Aorta (tissue), 5 donors: Measurements from ENCODE around the gene CLDN12. TPM values are rescaled to one million over a fixed set of nuclear protein-coding genes. Genes with fewer than 3 reads are reported as not detected.
"Not testable (repeated sequence)": the region's sequence is repeated elsewhere in the genome, so short reads cannot be mapped to it uniquely, and the experiment has no call there.

Experiments
- ATAC-seq: fragments of 200-7000 bp; cut with Tn5 transposase; one replicate; pipeline ENCODE4 v1.9.1; 2022; ENCODE audit warnings: moderate library complexity; ENCODE audit not compliant: low FRiP score
- DNase-seq, 2 donors: peaks; one replicate each; pipeline ENCODE4 v3.0.0-alpha.2; 2020
- H3K27ac ChIP-seq, 2 donors: one replicate each; pipeline ENCODE4 v1.5.1; 2013; ENCODE audit warnings: low read length in 2 of 2, mild to moderate bottlenecking in 2 of 2, moderate library complexity in 2 of 2, control low read depth in 1 of 2, inconsistent platforms in 1 of 2, low read depth in 1 of 2
- H3K27me3 ChIP-seq, 2 donors: one replicate each; pipeline ENCODE4 v1.6.1; 2013; ENCODE audit warnings: control low read depth in 1 of 2, low read length in 1 of 2, mild to moderate bottlenecking in 1 of 2, moderate library complexity in 1 of 2; ENCODE audit not compliant: insufficient read depth in 2 of 2, control insufficient read depth in 1 of 2
- H3K36me3 ChIP-seq, 2 donors: one replicate each; pipeline ENCODE4 v1.6.1; 2013; ENCODE audit warnings: control low read depth in 1 of 2, low read length in 1 of 2, mild to moderate bottlenecking in 1 of 2; ENCODE audit not compliant: insufficient read depth in 2 of 2, control insufficient read depth in 1 of 2
- H3K4me1 ChIP-seq, 2 donors: one replicate each; pipeline ENCODE4 v1.6.1; 2013; ENCODE audit warnings: low read length in 2 of 2, control low read depth in 1 of 2, mild to moderate bottlenecking in 1 of 2, moderate library complexity in 1 of 2; ENCODE audit not compliant: insufficient read depth in 2 of 2, control insufficient read depth in 1 of 2
- H3K4me3 ChIP-seq, 2 donors: one replicate each; pipeline ENCODE4 v1.5.1; 2013; ENCODE audit warnings: low read length in 2 of 2, control low read depth in 1 of 2, mild to moderate bottlenecking in 1 of 2
- H3K9me3 ChIP-seq: one replicate; pipeline ENCODE4 v1.6.1; 2013; ENCODE audit warnings: mild to moderate bottlenecking, low read length; ENCODE audit not compliant: control insufficient read depth
- WGBS, 2 donors: extraction: QIAGEN DNeasy Blood & Tissue Kit; methylation state at CpG; one replicate each; pipeline ENCODE4 v1.1.7; 2013; 5-methylcytosine and 5-hydroxymethylcytosine counted together
- intact Hi-C, 2 donors: fragments of 100-400 bp; cut with DNase I; formaldehyde crosslinking; loops; one replicate each; pipeline versions ENCODE4 v1.14.2 to v1.15.0; 2022
- polyA plus RNA-seq, 2 donors: library from polyadenylated mRNA; stranded (reverse); fragments of 200-250 nt; gene quantifications; one replicate each; pipeline ENCODE4 v1.2.3, GENCODE V29; 2013
- total RNA-seq, 2 donors: library from RNA; stranded (reverse); fragmentation: NEBNext Ultra II Directional; extraction: Animal tissue kit (Norgen Biotek cat#: 25700); gene quantifications; one replicate each; pipeline ENCODE4 v1.2.1, GENCODE V29; 2021
- donor health status: healthy with polysubstance abuse.
- donor health status: Bipolar disorder and iron deficiency.
- donor health status: DM: no; HTN: no; CAD: no.
- donor health status: DM: no; HTN: no; CAD: no.
- donor health status: DM: yes; HTN: yes; CAD: no.

The CLDN12 gene
- total and polyA plus RNA-seq, 4 donors = 8.4 to 35.1 (median 24.7) TPM

- Histone ChIP-seq H3K4me1 (no peaks in the 10 kb centered on the region), H3K36me3 (no peaks in the 10 kb centered on the region), H3K4me3 (no peak overlapping the region), H3K9me3 (no peaks in the 10 kb centered on the region), H3K27ac (no peak overlapping the region), H3K27me3 (no peaks in the 10 kb centered on the region)
- ATAC-seq = no peak
- intact Hi-C loops = loop anchor here in 1 of 2 donors (10.0 kb wide), 1 partner anchor 141 kb away; the partner anchor contains the start of gene CDK14
- no peak for DNase-seq
These were observed 50.1 kb downstream of the CLDN12 start for GRCh38 chr7:90453259-90453891.

- ATAC-seq (no peak), DNase-seq (no peak)
- intact Hi-C loops = loop anchor here in 1 of 2 donors (2.0 to 10.0 kb wide), 2 partner anchors 141 to 581 kb away; partner anchors contain the start of gene CDK14
- Histone ChIP-seq H3K27me3 (no peaks in the 10 kb centered on the region), H3K4me1 (no peaks in the 10 kb centered on the region), H3K27ac (no peak overlapping the region), H3K36me3 (no peaks in the 10 kb centered on the region), H3K9me3 (no peaks in the 10 kb centered on the region), H3K4me3 (no peak overlapping the region)
- 19 to 31% methylated on average over 1 of the region's 1 CpG for WGBS, 2 donors
These were observed 50.7 kb downstream of the CLDN12 start for GRCh38 chr7:90453931-90454330.

- Histone ChIP-seq H3K27ac (no peak overlapping the region), H3K27me3 (no peaks in the 10 kb centered on the region), H3K36me3 (no peaks in the 10 kb centered on the region), H3K9me3 (no peaks in the 10 kb centered on the region), H3K4me3 (peak overlapping the region in 1 of 2 donors; percentile 18), H3K4me1 (no peaks in the 10 kb centered on the region)
- no peak for DNase-seq
- intact Hi-C loops = loop anchor here (2.0 to 10.0 kb wide), 4 partner anchors 139 to 579 kb away; partner anchors contain the start of gene CDK14 (in 1 of the 2)
- WGBS, 2 donors = 27 to 28% methylated on average over 6 of the region's 6 CpGs
- ATAC-seq = peak; percentile 84
These were observed 52.1 kb downstream of the CLDN12 start for GRCh38 chr7:90455163-90456030.

GRCh38 chr7:90458104-90458503, 54.8 kb downstream of the CLDN12 start:
- Histone ChIP-seq H3K27ac (no peak overlapping the region), H3K4me1 (no peaks in the 10 kb centered on the region), H3K36me3 (no peaks in the 10 kb centered on the region), H3K27me3 (no peaks in the 10 kb centered on the region), H3K4me3 (no peak overlapping the region), H3K9me3 (no peaks in the 10 kb centered on the region)
- no peak for DNase-seq
- no peak for ATAC-seq
- intact Hi-C loops = loop anchor here (5.0 to 10.0 kb wide), 2 partner anchors 137 to 574 kb away; partner anchors contain the start of gene CDK14 (in 1 of the 2)
- 86 to 88% methylated on average over 2 of the region's 2 CpGs for WGBS, 2 donors

GRCh38 chr7:90459888-90460287, 56.6 kb downstream of the CLDN12 start:
- Histone ChIP-seq H3K4me1 (no peaks in the 10 kb centered on the region), H3K4me3 (no peak overlapping the region), H3K36me3 (no peaks in the 10 kb centered on the region), H3K9me3 (no peaks in the 10 kb centered on the region), H3K27me3 (no peaks in the 10 kb centered on the region), H3K27ac (no peak overlapping the region)
- WGBS, 2 donors = 84 to 90% methylated on average over 4 of the region's 4 CpGs
- ATAC-seq (no peak), DNase-seq (no peak)
- intact Hi-C loops = loop anchor here (5.0 to 10.0 kb wide), 3 partner anchors 135 to 572 kb away; partner anchors contain the start of gene CDK14 (in 1 of the 2)

- Histone ChIP-seq H3K4me1 (no peaks in the 10 kb centered on the region), H3K9me3 (no peaks in the 10 kb centered on the region), H3K27me3 (no peaks in the 10 kb centered on the region), H3K27ac (no peak overlapping the region), H3K36me3 (no peaks in the 10 kb centered on the region), H3K4me3 (no peak overlapping the region)
- intact Hi-C loops = loop anchor here in 1 of 2 donors (10.0 kb wide), 1 partner anchor 164 kb away; no protein-coding TSS in a partner anchor
- DNase-seq (no peak), ATAC-seq (no peak)
These were observed 58.0 kb downstream of the CLDN12 start for GRCh38 chr7:90461219-90461618.

GRCh38 chr7:90463151-90463628, 59.9 kb downstream of the CLDN12 start:
- not testable (repeated sequence) for H3K27ac ChIP-seq, ATAC-seq, H3K9me3 ChIP-seq, H3K4me1 ChIP-seq, H3K36me3 ChIP-seq, DNase-seq, H3K27me3 ChIP-seq
- intact Hi-C loops = loop anchor here in 1 of 2 donors (10.0 kb wide), 1 partner anchor 162 kb away; no protein-coding TSS in a partner anchor
- H3K4me3 ChIP-seq = peak overlapping the region in 1 of 2 donors; percentile 31
- WGBS, 2 donors = 34 to 55% methylated on average over 4 of the region's 4 CpGs
